Astrocyte (in vitro differentiated cells and primary cell): ENCODE data around the gene MXD1. TPM values are rescaled to one million over a fixed set of nuclear protein-coding genes. Genes with fewer than 3 reads are reported as not detected.

Source experiments
- DNase-seq: peaks from one replicate; pipeline ENCODE4 v3.0.0-alpha.2; 2010; ENCODE audit warnings: low read depth
- FAIRE-seq: peaks from 2 replicates; lab custom pipeline; 2011; peaks lifted over from hg19 to GRCh38; lab: Jason Lieb, UNC
- H2AFZ ChIP-seq: 2 replicates; pipeline ENCODE4 v1.6.0; 2012; ENCODE audit warnings: low read depth, low read length, inconsistent platforms
- H3K27ac ChIP-seq: 2 replicates; pipeline ENCODE4 v1.5.1; 2011; ENCODE audit warnings: low read depth, low read length, inconsistent platforms
- H3K27me3 ChIP-seq: 2 replicates; pipeline ENCODE4 v1.6.0; 2011; ENCODE audit warnings: low read length, inconsistent platforms; ENCODE audit not compliant: insufficient read depth
- H3K36me3 ChIP-seq: 2 replicates; pipeline ENCODE4 v1.5.1; 2011; ENCODE audit warnings: low read length, inconsistent platforms; ENCODE audit not compliant: insufficient read depth
- H3K4me1 ChIP-seq: 2 replicates; pipeline ENCODE4 v1.5.1; 2011; ENCODE audit warnings: low read length, inconsistent platforms; ENCODE audit not compliant: insufficient read depth
- H3K4me2 ChIP-seq: 2 replicates; pipeline ENCODE4 v1.6.0; 2012; ENCODE audit warnings: low read length, inconsistent platforms
- H3K4me3 ChIP-seq: 2 replicates; pipeline ENCODE4 v1.5.1; 2011; ENCODE audit warnings: low read depth, mild to moderate bottlenecking, low read length, inconsistent platforms; ENCODE audit not compliant: insufficient read depth
- H3K79me2 ChIP-seq: 2 replicates; pipeline ENCODE4 v1.6.0; 2012; ENCODE audit warnings: mild to moderate bottlenecking, low read length, inconsistent platforms; ENCODE audit not compliant: insufficient read depth
- H3K9ac ChIP-seq: 2 replicates; pipeline ENCODE4 v1.6.0; 2012; ENCODE audit warnings: mild to moderate bottlenecking, low read length, inconsistent platforms
- H3K9me3 ChIP-seq: 2 replicates; pipeline ENCODE4 v1.5.1; 2012; ENCODE audit warnings: low read depth, mild to moderate bottlenecking, low read length, inconsistent platforms; ENCODE audit not compliant: insufficient read depth
- H4K20me1 ChIP-seq: 2 replicates; pipeline ENCODE4 v1.6.0; 2012; ENCODE audit warnings: low read length, inconsistent platforms; ENCODE audit not compliant: insufficient read depth
- H3K27ac Mint-ChIP-seq: one replicate; pipeline ENCODE4 v1.8.0; 2021; ENCODE audit warnings: mild to moderate bottlenecking, mixed read lengths; ENCODE audit not compliant: unreplicated experiment
- H3K27me3 Mint-ChIP-seq: one replicate; pipeline ENCODE4 v1.8.0; 2021; ENCODE audit warnings: low read depth, mixed read lengths; ENCODE audit not compliant: unreplicated experiment
- H3K36me3 Mint-ChIP-seq: one replicate; pipeline ENCODE4 v1.8.0; 2021; ENCODE audit warnings: low read depth, mixed read lengths; ENCODE audit not compliant: unreplicated experiment
- H3K4me1 Mint-ChIP-seq: one replicate; pipeline ENCODE4 v1.8.0; 2021; ENCODE audit warnings: low read depth, mixed read lengths; ENCODE audit not compliant: unreplicated experiment
- H3K4me3 Mint-ChIP-seq: one replicate; pipeline ENCODE4 v1.8.0; 2021; ENCODE audit warnings: mild to moderate bottlenecking, moderate library complexity, mixed read lengths; ENCODE audit not compliant: unreplicated experiment
- H3K9me3 Mint-ChIP-seq: one replicate; pipeline ENCODE4 v1.8.0; 2021; ENCODE audit warnings: mild to moderate bottlenecking, mixed read lengths; ENCODE audit not compliant: unreplicated experiment
- CTCF ChIP-seq: IDR thresholded peaks from 2 replicates; pipeline ENCODE4 v1.5.1; 2011; ENCODE audit warnings: low read depth, mild to moderate bottlenecking, inconsistent platforms, low read length, moderate library complexity; ENCODE audit not compliant: insufficient read depth
- EZH2 ChIP-seq: IDR thresholded peaks from 2 replicates; pipeline ENCODE4 v1.6.1; 2012; ENCODE audit warnings: mild to moderate bottlenecking, low read length, inconsistent platforms; ENCODE audit not compliant: insufficient read depth
- total RNA-seq: library from RNA; stranded (reverse); gene quantifications from 2 replicates; pipeline ENCODE4 v1.2.1, GENCODE V29; 2021

Gene MXD1
- total RNA-seq, 1 donor from 2014 or later, result 29.2 TPM

GRCh38 chr2:69985216-69985615, 70.3 kb downstream of the MXD1 start:
- no peaks in the 10 kb centered on the region for H3K4me1 ChIP-seq
- Mint-ChIP-seq H3K4me1 (no peaks in the 10 kb centered on the region), H3K4me3 (no peak overlapping the region), H3K27me3 (peaks cover 6% of the 10 kb centered on the region), H3K36me3 (peaks cover 4% of the 10 kb centered on the region), H3K9me3 (peaks cover 5% of the 10 kb centered on the region), H3K27ac (no peak overlapping the region)
- H3K27me3 ChIP-seq, result no peaks in the 10 kb centered on the region
- FAIRE-seq (no peak), DNase-seq (no peak)
- no peak for TF ChIP-seq CTCF
- no peak for TF ChIP-seq EZH2
- no peak overlapping the region for H3K27ac ChIP-seq
- H3K79me2 ChIP-seq, result no peaks in the 10 kb centered on the region
- H2AFZ ChIP-seq, result no peak overlapping the region
- no peaks in the 10 kb centered on the region for H3K9me3 ChIP-seq
- no peak overlapping the region for H3K4me2 ChIP-seq
- H3K9ac ChIP-seq, result no peak overlapping the region
- H3K4me3 ChIP-seq, result no peak overlapping the region
- no peaks in the 10 kb centered on the region for H3K36me3 ChIP-seq
- no peaks in the 10 kb centered on the region for H4K20me1 ChIP-seq

GRCh38 chr2:69985688-69986087, 70.8 kb downstream of the MXD1 start:
- Histone ChIP-seq H4K20me1 (no peaks in the 10 kb centered on the region), H3K4me2 (no peak overlapping the region), H3K79me2 (no peaks in the 10 kb centered on the region), H2AFZ (no peak overlapping the region), H3K9me3 (no peaks in the 10 kb centered on the region), H3K9ac (no peak overlapping the region), H3K4me3 (no peak overlapping the region), H3K36me3 (no peaks in the 10 kb centered on the region), H3K27ac (no peak overlapping the region), H3K27me3 (no peaks in the 10 kb centered on the region), H3K4me1 (no peaks in the 10 kb centered on the region)
- Mint-ChIP-seq H3K9me3 (peaks cover 5% of the 10 kb centered on the region), H3K27me3 (peaks cover 6% of the 10 kb centered on the region), H3K36me3 (peaks cover 4% of the 10 kb centered on the region), H3K27ac (no peak overlapping the region), H3K4me3 (no peak overlapping the region), H3K4me1 (no peaks in the 10 kb centered on the region)
- TF ChIP-seq CTCF, result no peak
- TF ChIP-seq EZH2, result no peak
- FAIRE-seq (no peak), DNase-seq (no peak)

- Mint-ChIP-seq H3K9me3 (peaks cover 5% of the 10 kb centered on the region), H3K4me1 (no peaks in the 10 kb centered on the region), H3K36me3 (peaks cover 4% of the 10 kb centered on the region), H3K27me3 (peaks cover 6% of the 10 kb centered on the region), H3K27ac (no peak overlapping the region), H3K4me3 (no peak overlapping the region)
- Histone ChIP-seq H3K9me3 (no peaks in the 10 kb centered on the region), H3K9ac (no peak overlapping the region), H4K20me1 (no peaks in the 10 kb centered on the region), H2AFZ (no peak overlapping the region), H3K4me3 (no peak overlapping the region), H3K36me3 (no peaks in the 10 kb centered on the region), H3K27ac (no peak overlapping the region), H3K4me2 (no peak overlapping the region), H3K27me3 (no peaks in the 10 kb centered on the region), H3K4me1 (no peaks in the 10 kb centered on the region), H3K79me2 (no peaks in the 10 kb centered on the region)
- TF ChIP-seq EZH2, result no peak
- no peak for TF ChIP-seq CTCF
- DNase-seq, result no peak
- no peak for FAIRE-seq
These were observed 71.8 kb downstream of the MXD1 start for GRCh38 chr2:69986691-69987090.
